ENCODE results near the gene RHOBTB3. TPM values are rescaled to one million over a fixed set of nuclear protein-coding genes. Genes with fewer than 3 reads are reported as not detected.
"Not testable (repeated sequence)": the region's sequence is repeated elsewhere in the genome, so short reads cannot be mapped to it uniquely, and the experiment has no call there.

The RHOBTB3 gene
- total and polyA plus RNA-seq, 4 donors, result 12.9 to 150 (median 30.6) TPM

GRCh38 chr5:95704150-95704549 is 27.0 kb upstream of the RHOBTB3 start:
- Histone ChIP-seq H3K9ac (ENCODE audit: insufficient read depth in 1 of 2, low read length in 2 of 2) (no peak overlapping the region), H3K4me1 (ENCODE audit: control insufficient read depth in 5 of 5, insufficient read depth in 5 of 5, low read length in 5 of 5) (no peaks in the 10 kb centered on the region), H3K9me3 (ENCODE audit: control insufficient read depth in 4 of 4, insufficient read depth in 3 of 4, low read length in 3 of 4) (no peaks in the 10 kb centered on the region), H3K27ac (ENCODE audit: low read depth in 1 of 2, low read length in 1 of 2) (no peak overlapping the region), H3K27me3 (ENCODE audit: control insufficient read depth in 3 of 3, insufficient read depth in 3 of 3, low read length in 2 of 3) (no peaks in the 10 kb centered on the region), H3K4me3 (no peak overlapping the region), H3K36me3 (ENCODE audit: control insufficient read depth in 4 of 4, insufficient read depth in 4 of 4, low read length in 4 of 4) (no peaks in the 10 kb centered on the region)
- 71 to 82% methylated on average over 1 of the region's 1 CpG for WGBS, 2 donors
- ATAC-seq (ENCODE audit: insufficient read depth, low FRiP score) (no peak), DNase-seq (no peak)
- TF ChIP-seq CTCF (IDR thresholded peaks at IDR 0.05; ENCODE audit: control extremely low read depth, extremely low read depth), result no peak

- not testable (repeated sequence) for H3K27ac ChIP-seq (ENCODE audit: low read depth in 1 of 2, low read length in 1 of 2); DNase-seq; H3K9me3 ChIP-seq (ENCODE audit: control insufficient read depth in 4 of 4, insufficient read depth in 3 of 4, low read length in 3 of 4); H3K36me3 ChIP-seq (ENCODE audit: control insufficient read depth in 4 of 4, insufficient read depth in 4 of 4, low read length in 4 of 4); ATAC-seq (ENCODE audit: insufficient read depth, low FRiP score); H3K4me3 ChIP-seq; H3K27me3 ChIP-seq (ENCODE audit: control insufficient read depth in 3 of 3, insufficient read depth in 3 of 3, low read length in 2 of 3); H3K4me1 ChIP-seq (ENCODE audit: control insufficient read depth in 5 of 5, insufficient read depth in 5 of 5, low read length in 5 of 5); H3K9ac ChIP-seq (ENCODE audit: insufficient read depth in 1 of 2, low read length in 2 of 2)
- 80 to 91% methylated on average over 5 of the region's 5 CpGs for WGBS, 2 donors
Observed at GRCh38 chr5:95706196-95706595, 24.9 kb upstream of the RHOBTB3 start.

- ATAC-seq (ENCODE audit: insufficient read depth, low FRiP score), result no peak
- DNase-seq, result no peak
- H3K9me3 ChIP-seq (ENCODE audit: control insufficient read depth in 4 of 4, insufficient read depth in 3 of 4, low read length in 3 of 4), result no peaks in the 10 kb centered on the region
- no peaks in the 10 kb centered on the region for H3K36me3 ChIP-seq (ENCODE audit: control insufficient read depth in 4 of 4, insufficient read depth in 4 of 4, low read length in 4 of 4)
- H3K4me3 ChIP-seq, result no peak overlapping the region
- no peak for TF ChIP-seq CTCF (IDR thresholded peaks at IDR 0.05; ENCODE audit: control extremely low read depth, extremely low read depth)
- H3K27me3 ChIP-seq (ENCODE audit: control insufficient read depth in 3 of 3, insufficient read depth in 3 of 3, low read length in 2 of 3), result no peaks in the 10 kb centered on the region
- no peak overlapping the region for H3K27ac ChIP-seq (ENCODE audit: low read depth in 1 of 2, low read length in 1 of 2)
- no peak overlapping the region for H3K9ac ChIP-seq (ENCODE audit: insufficient read depth in 1 of 2, low read length in 2 of 2)
- H3K4me1 ChIP-seq (ENCODE audit: control insufficient read depth in 5 of 5, insufficient read depth in 5 of 5, low read length in 5 of 5), result peaks cover 0 to 7% (median 3%) of the 10 kb centered on the region in 5 donors
- WGBS, 2 donors, result 83 to 89% methylated on average over 9 of the region's 9 CpGs
Observed at GRCh38 chr5:95707055-95707454, 24.1 kb upstream of the RHOBTB3 start.

GRCh38 chr5:95707534-95708188 is 23.5 kb upstream of the RHOBTB3 start:
- H3K36me3 ChIP-seq (ENCODE audit: control insufficient read depth in 4 of 4, insufficient read depth in 4 of 4, low read length in 4 of 4); H3K27me3 ChIP-seq (ENCODE audit: control insufficient read depth in 3 of 3, insufficient read depth in 3 of 3, low read length in 2 of 3); ATAC-seq (ENCODE audit: insufficient read depth, low FRiP score); H3K4me3 ChIP-seq; H3K9ac ChIP-seq (ENCODE audit: insufficient read depth in 1 of 2, low read length in 2 of 2); H3K9me3 ChIP-seq (ENCODE audit: control insufficient read depth in 4 of 4, insufficient read depth in 3 of 4, low read length in 3 of 4); H3K4me1 ChIP-seq (ENCODE audit: control insufficient read depth in 5 of 5, insufficient read depth in 5 of 5, low read length in 5 of 5); H3K27ac ChIP-seq (ENCODE audit: low read depth in 1 of 2, low read length in 1 of 2); DNase-seq: not testable (repeated sequence)
- 76 to 80% methylated on average over 8 of the region's 8 CpGs for WGBS, 2 donors
